GM12878 (cell line): ENCODE results near the gene PADI2. TPM values are rescaled to one million over a fixed set of nuclear protein-coding genes. Genes with fewer than 3 reads are reported as not detected.

Source experiments
- ATAC-seq: fragments of 200-7000 bp; cut with Tn5 transposase; 3 replicates; pipeline ENCODE4 v1.9.1; 2020; ENCODE audit warnings: mild to moderate bottlenecking, moderate library complexity
- BruUV-seq: library from RNA; stranded (reverse); fragments of 400-500 nt; replicated peaks from 2 replicates; lab custom pipeline; 2021; lab: Mats Ljungman, UMichigan
- CTCF ChIA-PET: fragments of 300-600 bp; sonication (Branson Sonifier 250); formaldehyde crosslinking; extraction: SDS; loops from one replicate; lab custom pipeline; 2021; ENCODE audit warnings: inconsistent platforms; lab: Yijun Ruan, JAX
- POLR2A ChIA-PET: fragments of 350-600 bp; formaldehyde crosslinking; extraction: SDS; loops from one replicate; lab custom pipeline; 2021; ENCODE audit warnings: inconsistent platforms; lab: Charles Lee
- RAD21 ChIA-PET: fragments of 300-600 bp; sonication (Branson Sonifier 250); formaldehyde crosslinking; loops from one replicate; lab custom pipeline; 2023; ENCODE audit warnings: antibody characterized with exemption; ENCODE audit not compliant: unreplicated experiment; lab: Charles Lee
- SMC1A ChIA-PET: fragments of 300-600 bp; sonication (Branson Sonifier 250); formaldehyde crosslinking; loops from one replicate; lab custom pipeline; 2023; ENCODE audit not compliant: unreplicated experiment, uncharacterized antibody; lab: Charles Lee
- DNase-seq: peaks from one replicate; pipeline ENCODE4 v3.0.0-alpha.2; 2011; ENCODE audit warnings: low read depth, low spot score
- FAIRE-seq: peaks from 3 replicates; lab custom pipeline; 2011; peaks lifted over from hg19 to GRCh38; lab: Jason Lieb, UNC
- H2AFZ ChIP-seq: 2 replicates; pipeline ENCODE4 v1.6.0; 2011; ENCODE audit warnings: low read depth, low read length, control low read depth; ENCODE audit not compliant: control insufficient read depth
- H3K27ac ChIP-seq: 2 replicates; pipeline ENCODE4 v1.5.1; 2011; ENCODE audit warnings: control low read depth; ENCODE audit not compliant: control insufficient read depth, insufficient read depth
- H3K27me3 ChIP-seq, 2 experiments: replicated peaks in 1 of 2; 2 replicates each; pipeline versions ENCODE4 v1.6.0 to v1.6.1; 2011; ENCODE audit warnings: low read length in 1 of 2; ENCODE audit not compliant: control insufficient read depth in 2 of 2, insufficient read depth in 2 of 2
- H3K36me3 ChIP-seq, 2 experiments: 2 replicates each; pipeline ENCODE4 v1.5.1; 2011; ENCODE audit warnings: low read length in 1 of 2; ENCODE audit not compliant: control insufficient read depth in 2 of 2, insufficient read depth in 2 of 2
- H3K4me1 ChIP-seq: 2 replicates; pipeline ENCODE4 v1.6.1; 2011; ENCODE audit warnings: mild to moderate bottlenecking, low read length, moderate library complexity, mixed read lengths; ENCODE audit not compliant: control insufficient read depth, insufficient read depth
- H3K4me2 ChIP-seq: 2 replicates; pipeline ENCODE4 v1.6.0; 2011; ENCODE audit warnings: control low read depth; ENCODE audit not compliant: control insufficient read depth, insufficient read depth
- H3K4me3 ChIP-seq: fragments of 200-600 bp; sonication (generic); 2 replicates; pipeline ENCODE4 v1.5.1; 2016
- H3K79me2 ChIP-seq: 2 replicates; pipeline ENCODE4 v1.6.0; 2011; ENCODE audit warnings: low read length; ENCODE audit not compliant: control insufficient read depth, insufficient read depth
- H3K9ac ChIP-seq: 2 replicates; pipeline ENCODE4 v1.8.0; 2011; ENCODE audit warnings: low read length, control low read depth, mixed read lengths; ENCODE audit not compliant: control insufficient read depth, insufficient read depth
- H3K9me3 ChIP-seq: replicated peaks from 3 replicates; pipeline ENCODE4 v1.5.1; 2011; ENCODE audit warnings: mild to moderate bottlenecking, low read length; ENCODE audit not compliant: control insufficient read depth, insufficient read depth
- H4K20me1 ChIP-seq: 2 replicates; pipeline ENCODE4 v1.6.0; 2011; ENCODE audit not compliant: control insufficient read depth, insufficient read depth
- CBX5 ChIP-seq: sonication (generic); IDR thresholded peaks from 2 replicates; pipeline ENCODE4 v1.6.1; 2016; ENCODE audit warnings: low read depth, moderate library complexity, mild to moderate bottlenecking, inconsistent platforms
- GABPA ChIP-seq: IDR thresholded peaks from 2 replicates; pipeline ENCODE4 v1.6.1; 2014; ENCODE audit warnings: antibody characterized with exemption, low read depth, mild to moderate bottlenecking, inconsistent platforms
- HSF1 ChIP-seq: fragments of 150-350 bp; IDR thresholded peaks from 2 replicates; pipeline ENCODE4 v1.6.1; 2014; ENCODE audit warnings: mild to moderate bottlenecking, low read depth, low read length
- MTA3 ChIP-seq: IDR thresholded peaks from 2 replicates; pipeline ENCODE4 v1.6.1; 2012; ENCODE audit warnings: low read length, inconsistent platforms, borderline replicate concordance
- RBBP5 ChIP-seq: fragments of 200-600 bp; sonication (generic); conservative IDR thresholded peaks from 2 replicates; pipeline ENCODE4 v1.6.1; 2016
- ZNF217 ChIP-seq: fragments of 450-650 bp; IDR thresholded peaks from 2 replicates; pipeline ENCODE4 v1.6.1; 2017; ENCODE audit warnings: antibody characterized with exemption, mild to moderate bottlenecking
- WGBS: methylation state at CpG from one replicate; pipeline ENCODE4 v1.1.6; 2016; ENCODE audit warnings: low lambda C conversion rate; ENCODE audit not compliant: insufficient replicate concordance, insufficient coverage; ENCODE audit errors: missing lambda C conversion rate; 5-methylcytosine and 5-hydroxymethylcytosine counted together
- in situ Hi-C: fragments of 300-500 bp; cut with MboI; formaldehyde crosslinking; loops from 9 replicates; pipeline ENCODE4 v1.14.3; 2018; ENCODE audit warnings: mixed read lengths
- intact Hi-C: fragments of 100-400 bp; cut with micrococcal nuclease; formaldehyde crosslinking; loops from one replicate; pipeline ENCODE4 v1.14.2; 2022; ENCODE audit not compliant: unreplicated experiment
- polyA plus RNA-seq, 11 experiments: library from polyadenylated mRNA; depleted of rRNA in 4 of 11; unstranded in 6 of 11; stranded (reverse) in 5 of 11; fragments of >200 nt; fragmentation: Nextera tagmentation in 4 of 11; fragmentation: Illumina TruSeq in 1 of 11; extraction: Ambion mirVana in 4 of 11; extraction: Trizol in 1 of 11; gene quantifications; 1 replicate in 1 of 11; 2 replicates in 10 of 11; pipeline versions ENCODE4 v1.2.1 to v1.2.3, GENCODE V29; 2011 to 2016; ENCODE audit warnings: inconsistent platforms in 2 of 11, missing spikeins in 2 of 11, low read depth in 1 of 11
- total RNA-seq, 4 experiments: library from RNA; depleted of rRNA in 3 of 4; stranded (reverse); fragments of >200 nt in 3 of 4; fragmentation: Illumina TruSeq in 1 of 4; extraction: Trizol in 1 of 4; gene quantifications; 2 replicates each; pipeline versions ENCODE4 v1.2.1 to v1.2.3, GENCODE V29; 2013 to 2021
- TF ChIP-seq, protein P1 (sequence below): fragments of 450-650 bp; formaldehyde crosslinking; IDR thresholded peaks from 2 replicates; pipeline ENCODE4 v1.4.0; 2020; ENCODE audit warnings: mild to moderate bottlenecking, moderate library complexity
- TF ChIP-seq, protein P2 (sequence below): fragments of 450-650 bp; formaldehyde crosslinking; IDR thresholded peaks from 2 replicates; pipeline ENCODE4 v1.5.0; 2022; ENCODE audit warnings: mild to moderate bottlenecking, missing genetic modification characterization

PADI2 gene
- total and polyA plus RNA-seq, 10 of the 15 experiments (the other 5 are each of a cell fraction or from before 2014, with no cell fraction given), result 0.05 to 3.0 (median 0.10) TPM; not detected in 1

DNA sequence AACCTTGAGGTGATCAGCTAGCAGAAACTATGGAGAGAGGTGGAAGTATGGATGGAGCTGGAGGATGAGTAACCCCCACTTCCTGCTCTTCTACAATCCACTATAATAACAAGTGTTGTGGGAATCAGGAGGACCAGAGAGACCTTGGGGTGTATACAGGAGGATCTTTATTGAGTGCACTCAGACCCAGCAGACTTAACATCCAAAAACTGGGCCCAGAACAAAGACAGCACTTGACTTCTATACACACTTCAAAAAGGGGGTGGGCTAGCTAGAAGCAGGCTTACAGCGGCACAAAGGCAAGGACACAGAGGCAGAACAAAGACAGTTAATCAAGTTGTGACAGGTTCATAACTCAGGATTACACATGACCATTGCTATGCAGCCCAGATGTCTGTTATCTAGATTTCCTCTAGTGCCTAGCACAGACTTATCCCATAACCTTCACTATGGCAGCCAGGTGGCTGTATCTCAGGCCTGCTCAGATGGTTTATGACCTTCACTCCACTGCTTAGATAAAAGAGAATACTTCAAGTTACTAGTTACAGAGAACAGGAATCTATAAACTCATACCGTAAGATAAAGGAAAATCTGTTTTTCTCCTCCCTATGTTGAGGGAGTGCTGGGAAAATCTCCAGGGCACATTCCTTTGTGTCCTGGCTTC is 36.1 kb upstream of the PADI2 start:
- CTCF ChIA-PET, result no interaction called here
- Histone ChIP-seq H3K4me1 (no peaks in the 10 kb centered on the region), H3K9me3 (peaks cover 13% of the 10 kb centered on the region; the same call in 2 of the 3 replicates), H3K27ac (no peak overlapping the region), H3K36me3 (no peaks in the 10 kb centered on the region), H3K79me2 (no peaks in the 10 kb centered on the region), H3K9ac (no peak overlapping the region), H4K20me1 (no peaks in the 10 kb centered on the region), H2AFZ (no peak overlapping the region), H3K27me3 (no peaks in the 10 kb centered on the region), H3K4me2 (no peak overlapping the region), H3K4me3 (no peak overlapping the region)
- RAD21 ChIA-PET, result no interaction called here
- no TSS peak for BruUV-seq
- SMC1A ChIA-PET, result no interaction called here
- 48% methylated on average over 2 of the region's 2 CpGs for WGBS
- FAIRE-seq (no peak), ATAC-seq (no peak), DNase-seq (no peak)
- in situ Hi-C loops, result no loop called here
- intact Hi-C loops, result no loop called here
- POLR2A ChIA-PET, result no interaction called here
- TF ChIP-seq MTA3 (no peak), GABPA (no peak)

GRCh38 chr1:17149771-17150170 is 30.5 kb upstream of the PADI2 start:
- Histone ChIP-seq H3K36me3 (no peaks in the 10 kb centered on the region), H3K79me2 (no peaks in the 10 kb centered on the region), H3K27ac (no peak overlapping the region), H3K27me3 (no peaks in the 10 kb centered on the region), H3K9ac (no peak overlapping the region), H2AFZ (no peak overlapping the region), H4K20me1 (no peaks in the 10 kb centered on the region), H3K4me1 (no peaks in the 10 kb centered on the region), H3K9me3 (peaks cover 10% of the 10 kb centered on the region; the same call in 2 of the 3 replicates), H3K4me2 (no peak overlapping the region), H3K4me3 (no peak overlapping the region)
- BruUV-seq, result no TSS peak
- RAD21 ChIA-PET, result no interaction called here
- FAIRE-seq (no peak), DNase-seq (no peak), ATAC-seq (no peak)
- POLR2A ChIA-PET, result interaction anchor here (1.3 kb wide), 1 partner anchor 20 kb away, joined by 3 read pairs; no protein-coding TSS in a partner anchor
- in situ Hi-C loops (no loop called here), intact Hi-C loops (no loop called here)
- SMC1A ChIA-PET, result no interaction called here
- CTCF ChIA-PET, result interaction anchor here (1.3 kb wide), 1 partner anchor 23 kb away, joined by 4 read pairs; no protein-coding TSS in a partner anchor
- whole genome bisulfite sequencing, result 32% methylated on average over 8 of the region's 8 CpGs
- TF ChIP-seq RBBP5 (no peak), ZNF217 (no peak), CBX5 (no peak), HSF1 (no peak)
- TF ChIP-seq, protein P1, sequence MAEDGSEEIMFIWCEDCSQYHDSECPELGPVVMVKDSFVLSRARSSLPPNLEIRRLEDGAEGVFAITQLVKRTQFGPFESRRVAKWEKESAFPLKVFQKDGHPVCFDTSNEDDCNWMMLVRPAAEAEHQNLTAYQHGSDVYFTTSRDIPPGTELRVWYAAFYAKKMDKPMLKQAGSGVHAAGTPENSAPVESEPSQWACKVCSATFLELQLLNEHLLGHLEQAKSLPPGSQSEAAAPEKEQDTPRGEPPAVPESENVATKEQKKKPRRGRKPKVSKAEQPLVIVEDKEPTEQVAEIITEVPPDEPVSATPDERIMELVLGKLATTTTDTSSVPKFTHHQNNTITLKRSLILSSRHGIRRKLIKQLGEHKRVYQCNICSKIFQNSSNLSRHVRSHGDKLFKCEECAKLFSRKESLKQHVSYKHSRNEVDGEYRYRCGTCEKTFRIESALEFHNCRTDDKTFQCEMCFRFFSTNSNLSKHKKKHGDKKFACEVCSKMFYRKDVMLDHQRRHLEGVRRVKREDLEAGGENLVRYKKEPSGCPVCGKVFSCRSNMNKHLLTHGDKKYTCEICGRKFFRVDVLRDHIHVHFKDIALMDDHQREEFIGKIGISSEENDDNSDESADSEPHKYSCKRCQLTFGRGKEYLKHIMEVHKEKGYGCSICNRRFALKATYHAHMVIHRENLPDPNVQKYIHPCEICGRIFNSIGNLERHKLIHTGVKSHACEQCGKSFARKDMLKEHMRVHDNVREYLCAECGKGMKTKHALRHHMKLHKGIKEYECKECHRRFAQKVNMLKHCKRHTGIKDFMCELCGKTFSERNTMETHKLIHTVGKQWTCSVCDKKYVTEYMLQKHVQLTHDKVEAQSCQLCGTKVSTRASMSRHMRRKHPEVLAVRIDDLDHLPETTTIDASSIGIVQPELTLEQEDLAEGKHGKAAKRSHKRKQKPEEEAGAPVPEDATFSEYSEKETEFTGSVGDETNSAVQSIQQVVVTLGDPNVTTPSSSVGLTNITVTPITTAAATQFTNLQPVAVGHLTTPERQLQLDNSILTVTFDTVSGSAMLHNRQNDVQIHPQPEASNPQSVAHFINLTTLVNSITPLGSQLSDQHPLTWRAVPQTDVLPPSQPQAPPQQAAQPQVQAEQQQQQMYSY (CRISPR knock-in tag), result no peak
- TF ChIP-seq, protein P2, sequence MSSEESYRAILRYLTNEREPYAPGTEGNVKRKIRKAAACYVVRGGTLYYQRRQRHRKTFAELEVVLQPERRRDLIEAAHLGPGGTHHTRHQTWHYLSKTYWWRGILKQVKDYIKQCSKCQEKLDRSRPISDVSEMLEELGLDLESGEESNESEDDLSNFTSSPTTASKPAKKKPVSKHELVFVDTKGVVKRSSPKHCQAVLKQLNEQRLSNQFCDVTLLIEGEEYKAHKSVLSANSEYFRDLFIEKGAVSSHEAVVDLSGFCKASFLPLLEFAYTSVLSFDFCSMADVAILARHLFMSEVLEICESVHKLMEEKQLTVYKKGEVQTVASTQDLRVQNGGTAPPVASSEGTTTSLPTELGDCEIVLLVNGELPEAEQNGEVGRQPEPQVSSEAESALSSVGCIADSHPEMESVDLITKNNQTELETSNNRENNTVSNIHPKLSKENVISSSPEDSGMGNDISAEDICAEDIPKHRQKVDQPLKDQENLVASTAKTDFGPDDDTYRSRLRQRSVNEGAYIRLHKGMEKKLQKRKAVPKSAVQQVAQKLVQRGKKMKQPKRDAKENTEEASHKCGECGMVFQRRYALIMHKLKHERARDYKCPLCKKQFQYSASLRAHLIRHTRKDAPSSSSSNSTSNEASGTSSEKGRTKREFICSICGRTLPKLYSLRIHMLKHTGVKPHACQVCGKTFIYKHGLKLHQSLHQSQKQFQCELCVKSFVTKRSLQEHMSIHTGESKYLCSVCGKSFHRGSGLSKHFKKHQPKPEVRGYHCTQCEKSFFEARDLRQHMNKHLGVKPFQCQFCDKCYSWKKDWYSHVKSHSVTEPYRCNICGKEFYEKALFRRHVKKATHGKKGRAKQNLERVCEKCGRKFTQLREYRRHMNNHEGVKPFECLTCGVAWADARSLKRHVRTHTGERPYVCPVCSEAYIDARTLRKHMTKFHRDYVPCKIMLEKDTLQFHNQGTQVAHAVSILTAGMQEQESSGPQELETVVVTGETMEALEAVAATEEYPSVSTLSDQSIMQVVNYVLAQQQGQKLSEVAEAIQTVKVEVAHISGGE, result no peak
